ENCODE results near the gene TRIM54. TPM values are rescaled to one million over a fixed set of nuclear protein-coding genes. Genes with fewer than 3 reads are reported as not detected.

Gene TRIM54
- total and polyA plus RNA-seq, 3 experiments from 2014 or later: 0.22 TPM; not detected in 1

GRCh38 chr2:27278010-27278409 is 4.2 kb upstream of the TRIM54 start:
- POLR2A ChIA-PET: no interaction called here
- no peak for DNase-seq
- Histone ChIP-seq H3K4me3 (ENCODE audit: low read length) (no peak overlapping the region), H3K36me3 (ENCODE audit: insufficient read depth, low read length) (no peaks in the 10 kb centered on the region), H3K4me1 (ENCODE audit: insufficient read depth, low read length) (no peaks in the 10 kb centered on the region), H3K27me3 (ENCODE audit: insufficient read depth, low read length, poor library complexity, severe bottlenecking) (no peaks in the 10 kb centered on the region), H3K9me3 (ENCODE audit: low read length) (no peaks in the 10 kb centered on the region), H3K27ac (ENCODE audit: low read depth, low read length) (no peak overlapping the region)
- Mint-ChIP-seq H3K9me3 (no peaks in the 10 kb centered on the region), H3K27ac (no peak overlapping the region), H3K27me3 (peaks cover 21 to 58% of the 10 kb centered on the region in 2 donors), H3K4me3 (no peak overlapping the region), H3K36me3 (no peaks in the 10 kb centered on the region), H3K4me1 (peaks cover 2 to 5% (median 4%) of the 10 kb centered on the region in 3 donors)
- CTCF ChIA-PET: interaction anchor here (0.6 to 4.7 kb wide), 5 partner anchors 19 to 261 kb away, joined by 3 to 42 read pairs (median 4); no protein-coding TSS in a partner anchor

GRCh38 chr2:27280826-27281225 is 1.4 kb upstream of the TRIM54 start:
- Histone ChIP-seq H3K4me3 (ENCODE audit: low read length) (no peak overlapping the region), H3K27ac (ENCODE audit: low read depth, low read length) (no peak overlapping the region), H3K36me3 (ENCODE audit: insufficient read depth, low read length) (no peaks in the 10 kb centered on the region), H3K9me3 (ENCODE audit: low read length) (no peaks in the 10 kb centered on the region), H3K27me3 (ENCODE audit: insufficient read depth, low read length, poor library complexity, severe bottlenecking) (no peaks in the 10 kb centered on the region), H3K4me1 (ENCODE audit: insufficient read depth, low read length) (no peaks in the 10 kb centered on the region)
- POLR2A ChIA-PET: no interaction called here
- H3K36me3 Mint-ChIP-seq: no peaks in the 10 kb centered on the region
- H3K27me3 Mint-ChIP-seq: peaks cover 21 to 64% of the 10 kb centered on the region in 2 donors
- no peak overlapping the region for H3K4me3 Mint-ChIP-seq
- H3K27ac Mint-ChIP-seq: no peak overlapping the region
- H3K4me1 Mint-ChIP-seq: peaks cover 2 to 5% (median 4%) of the 10 kb centered on the region in 3 donors
- no peak for DNase-seq
- CTCF ChIA-PET: interaction anchor here (1.1 to 4.7 kb wide), 8 partner anchors 10 to 434 kb away, joined by 3 to 84 read pairs (median 14); partner anchors contain the start of gene SLC30A3
- H3K9me3 Mint-ChIP-seq: no peaks in the 10 kb centered on the region

- ChIA-PET CTCF (interaction anchor here (1.2 to 4.7 kb wide), 6 partner anchors 10 to 320 kb away, joined by 6 to 84 read pairs (median 26); partner anchors contain the start of gene SLC30A3), POLR2A (interaction anchor here (0.6 kb wide), 1 partner anchor 201 kb away, joined by 4 read pairs; no protein-coding TSS in a partner anchor)
- Histone ChIP-seq H3K27ac (ENCODE audit: low read depth, low read length) (no peak overlapping the region), H3K9me3 (ENCODE audit: low read length) (no peaks in the 10 kb centered on the region), H3K36me3 (ENCODE audit: insufficient read depth, low read length) (no peaks in the 10 kb centered on the region), H3K4me3 (ENCODE audit: low read length) (no peak overlapping the region), H3K4me1 (ENCODE audit: insufficient read depth, low read length) (no peaks in the 10 kb centered on the region), H3K27me3 (ENCODE audit: insufficient read depth, low read length, poor library complexity, severe bottlenecking) (no peaks in the 10 kb centered on the region)
- Mint-ChIP-seq H3K27me3 (peaks cover 21 to 65% of the 10 kb centered on the region in 2 donors), H3K9me3 (no peaks in the 10 kb centered on the region), H3K4me1 (peaks cover 2 to 5% (median 4%) of the 10 kb centered on the region in 3 donors), H3K36me3 (no peaks in the 10 kb centered on the region), H3K4me3 (no peak overlapping the region), H3K27ac (no peak overlapping the region)
- no peak for DNase-seq
Observed at GRCh38 chr2:27281442-27281841, 787 bp upstream of the TRIM54 start.

- Histone ChIP-seq H3K4me1 (ENCODE audit: insufficient read depth, low read length) (no peaks in the 10 kb centered on the region), H3K36me3 (ENCODE audit: insufficient read depth, low read length) (no peaks in the 10 kb centered on the region), H3K9me3 (ENCODE audit: low read length) (no peaks in the 10 kb centered on the region), H3K27me3 (ENCODE audit: insufficient read depth, low read length, poor library complexity, severe bottlenecking) (no peaks in the 10 kb centered on the region), H3K27ac (ENCODE audit: low read depth, low read length) (no peak overlapping the region), H3K4me3 (ENCODE audit: low read length) (no peak overlapping the region)
- Mint-ChIP-seq H3K4me3 (no peak overlapping the region), H3K36me3 (no peaks in the 10 kb centered on the region), H3K27me3 (peaks cover 17 to 61% of the 10 kb centered on the region in 2 donors), H3K9me3 (no peaks in the 10 kb centered on the region), H3K4me1 (peaks cover 2 to 5% (median 4%) of the 10 kb centered on the region in 3 donors), H3K27ac (no peak overlapping the region)
- ChIA-PET CTCF (interaction anchor here (0.7 to 4.7 kb wide), 5 partner anchors 20 to 322 kb away, joined by 3 to 84 read pairs (median 10); no protein-coding TSS in a partner anchor), POLR2A (no interaction called here)
- DNase-seq: no peak
Observed at GRCh38 chr2:27282892-27283291, 663 bp downstream of the TRIM54 start.

- peaks cover under 1 to 2% (median 1%) of the 10 kb centered on the region in 3 donors for H3K4me1 Mint-ChIP-seq
- Histone ChIP-seq H3K27ac (ENCODE audit: low read depth, low read length) (no peak overlapping the region), H3K36me3 (ENCODE audit: insufficient read depth, low read length) (no peaks in the 10 kb centered on the region), H3K9me3 (ENCODE audit: low read length) (no peaks in the 10 kb centered on the region), H3K27me3 (ENCODE audit: insufficient read depth, low read length, poor library complexity, severe bottlenecking) (no peaks in the 10 kb centered on the region), H3K4me1 (ENCODE audit: insufficient read depth, low read length) (no peaks in the 10 kb centered on the region), H3K4me3 (ENCODE audit: low read length) (no peak overlapping the region)
- no peak overlapping the region for H3K27ac Mint-ChIP-seq
- ChIA-PET CTCF (interaction anchor here (0.6 to 2.3 kb wide), 3 partner anchors 115 to 323 kb away, joined by 3 to 5 read pairs (median 3); no protein-coding TSS in a partner anchor), POLR2A (no interaction called here)
- H3K9me3 Mint-ChIP-seq: no peaks in the 10 kb centered on the region
- peaks cover 15 to 65% of the 10 kb centered on the region in 2 donors for H3K27me3 Mint-ChIP-seq
- no peaks in the 10 kb centered on the region for H3K36me3 Mint-ChIP-seq
- H3K4me3 Mint-ChIP-seq: no peak overlapping the region
- DNase-seq: no peak
Observed at GRCh38 chr2:27284996-27285395, 2.8 kb downstream of the TRIM54 start.

- Mint-ChIP-seq H3K4me1 (no peaks in the 10 kb centered on the region), H3K9me3 (no peaks in the 10 kb centered on the region), H3K4me3 (no peak overlapping the region), H3K27me3 (peaks cover 15 to 60% of the 10 kb centered on the region in 2 donors), H3K36me3 (no peaks in the 10 kb centered on the region), H3K27ac (no peak overlapping the region)
- CTCF ChIA-PET: interaction anchor here (0.9 to 2.3 kb wide), 2 partner anchors 116 to 324 kb away, joined by 3 to 5 read pairs; no protein-coding TSS in a partner anchor
- Histone ChIP-seq H3K36me3 (ENCODE audit: insufficient read depth, low read length) (no peaks in the 10 kb centered on the region), H3K27ac (ENCODE audit: low read depth, low read length) (no peak overlapping the region), H3K27me3 (ENCODE audit: insufficient read depth, low read length, poor library complexity, severe bottlenecking) (no peaks in the 10 kb centered on the region), H3K9me3 (ENCODE audit: low read length) (no peaks in the 10 kb centered on the region), H3K4me1 (ENCODE audit: insufficient read depth, low read length) (no peaks in the 10 kb centered on the region), H3K4me3 (ENCODE audit: low read length) (no peak overlapping the region)
- DNase-seq: no peak
- POLR2A ChIA-PET: no interaction called here
Observed at GRCh38 chr2:27285481-27285880, 3.3 kb downstream of the TRIM54 start.

GRCh38 chr2:27288610-27289009 is 6.4 kb downstream of the TRIM54 start:
- no peak overlapping the region for H3K4me3 ChIP-seq (ENCODE audit: low read length)
- H3K27ac Mint-ChIP-seq: no peak overlapping the region
- H3K4me1 Mint-ChIP-seq: no peaks in the 10 kb centered on the region
- no peak overlapping the region for H3K27ac ChIP-seq (ENCODE audit: low read depth, low read length)
- no peaks in the 10 kb centered on the region for H3K27me3 ChIP-seq (ENCODE audit: insufficient read depth, low read length, poor library complexity, severe bottlenecking)
- H3K9me3 Mint-ChIP-seq: no peaks in the 10 kb centered on the region
- H3K4me3 Mint-ChIP-seq: no peak overlapping the region
- H3K4me1 ChIP-seq (ENCODE audit: insufficient read depth, low read length): no peaks in the 10 kb centered on the region
- ChIA-PET POLR2A (no interaction called here), CTCF (interaction anchor here (1.5 to 3.3 kb wide), 3 partner anchors 9 to 24 kb away, joined by 5 to 19 read pairs (median 6); no protein-coding TSS in a partner anchor)
- H3K36me3 Mint-ChIP-seq: no peaks in the 10 kb centered on the region
- H3K27me3 Mint-ChIP-seq: peaks cover 13 to 52% of the 10 kb centered on the region in 2 donors
- H3K36me3 ChIP-seq (ENCODE audit: insufficient read depth, low read length): no peaks in the 10 kb centered on the region
- DNase-seq: no peak
- no peaks in the 10 kb centered on the region for H3K9me3 ChIP-seq (ENCODE audit: low read length)

- H3K27me3 ChIP-seq (ENCODE audit: insufficient read depth, low read length, poor library complexity, severe bottlenecking): no peaks in the 10 kb centered on the region
- peaks cover 6 to 42% of the 10 kb centered on the region in 2 donors for H3K27me3 Mint-ChIP-seq
- H3K4me1 ChIP-seq (ENCODE audit: insufficient read depth, low read length): no peaks in the 10 kb centered on the region
- no peaks in the 10 kb centered on the region for H3K4me1 Mint-ChIP-seq
- H3K36me3 ChIP-seq (ENCODE audit: insufficient read depth, low read length): no peaks in the 10 kb centered on the region
- no peak overlapping the region for H3K4me3 Mint-ChIP-seq
- H3K9me3 ChIP-seq (ENCODE audit: low read length): no peaks in the 10 kb centered on the region
- POLR2A ChIA-PET: no interaction called here
- no peaks in the 10 kb centered on the region for H3K9me3 Mint-ChIP-seq
- no peak for DNase-seq
- H3K36me3 Mint-ChIP-seq: no peaks in the 10 kb centered on the region
- CTCF ChIA-PET: interaction anchor here (1.1 to 3.3 kb wide), 2 partner anchors 13 to 329 kb away, joined by 3 to 19 read pairs; no protein-coding TSS in a partner anchor
- no peak overlapping the region for H3K4me3 ChIP-seq (ENCODE audit: low read length)
- H3K27ac Mint-ChIP-seq: no peak overlapping the region
- H3K27ac ChIP-seq (ENCODE audit: low read depth, low read length): no peak overlapping the region
Observed at GRCh38 chr2:27290549-27290948, 8.3 kb downstream of the TRIM54 start.

All from CD8-positive, alpha-beta memory T cell (primary cell).